GM18511 (cell line): Measurements from ENCODE around the gene FAM120A.

ENCODE experiments used
- ATAC-seq: cut with Tn5 transposase; IDR thresholded peaks from one replicate; pipeline ENCODE4 v1.9.1; 2021; ENCODE audit warnings: mild to moderate bottlenecking, moderate library complexity; ENCODE audit not compliant: unreplicated experiment

The FAM120A gene

DNA sequence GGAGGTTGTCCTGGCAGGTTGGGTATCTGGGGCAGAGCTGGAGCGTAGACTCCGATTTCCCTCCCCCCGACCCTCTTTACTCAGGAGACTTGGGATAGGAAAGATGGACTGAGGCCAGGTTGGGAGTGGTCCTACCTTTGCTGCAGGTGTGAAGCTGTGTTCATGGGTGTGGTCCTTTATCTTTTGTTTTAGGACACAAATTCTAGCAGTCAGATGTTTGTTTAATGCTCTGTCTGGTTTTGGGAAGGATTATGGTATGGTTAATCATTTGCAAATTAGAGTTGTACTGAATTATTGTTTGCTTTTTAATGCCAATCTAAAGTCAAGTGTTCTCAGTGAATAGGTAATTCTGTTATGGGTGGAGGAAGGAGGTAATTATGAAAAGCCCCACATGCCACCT is 16.0 kb downstream of the FAM120A start:
- no peak for ATAC-seq

DNA sequence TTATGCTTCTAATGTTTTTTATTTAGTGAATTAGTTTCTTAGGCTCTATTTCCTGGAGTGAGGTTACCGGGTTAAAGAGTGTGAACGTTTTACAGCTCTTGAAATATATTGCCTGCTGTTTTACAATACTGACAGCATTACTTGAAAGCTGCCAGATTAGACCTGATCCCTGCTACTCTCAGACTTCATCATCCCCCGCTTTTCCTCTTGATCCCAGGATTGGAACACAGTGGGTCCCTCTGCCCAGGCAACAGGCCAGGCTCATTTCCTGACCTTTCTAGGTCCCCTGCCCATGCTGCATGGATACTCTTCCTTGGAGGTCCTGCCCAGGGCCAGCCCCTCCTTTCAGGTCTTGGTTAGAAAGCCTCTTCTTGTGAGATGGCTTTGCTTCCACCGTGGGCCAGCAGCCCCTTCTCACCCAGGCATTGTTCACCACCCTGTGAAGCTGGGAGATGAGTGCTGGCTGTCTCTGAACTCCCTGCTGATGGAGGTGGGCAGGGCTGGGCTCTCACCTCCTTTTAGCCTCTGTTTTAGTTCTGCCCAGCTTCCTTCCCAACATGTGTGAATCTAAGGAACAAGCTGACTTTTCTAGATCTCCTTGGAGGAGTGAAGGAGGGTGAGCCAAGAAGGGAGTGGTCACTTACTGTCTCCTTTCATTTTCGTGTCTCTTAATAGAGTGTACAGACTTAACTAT is 17.4 kb downstream of the FAM120A start:
- ATAC-seq = no peak

DNA sequence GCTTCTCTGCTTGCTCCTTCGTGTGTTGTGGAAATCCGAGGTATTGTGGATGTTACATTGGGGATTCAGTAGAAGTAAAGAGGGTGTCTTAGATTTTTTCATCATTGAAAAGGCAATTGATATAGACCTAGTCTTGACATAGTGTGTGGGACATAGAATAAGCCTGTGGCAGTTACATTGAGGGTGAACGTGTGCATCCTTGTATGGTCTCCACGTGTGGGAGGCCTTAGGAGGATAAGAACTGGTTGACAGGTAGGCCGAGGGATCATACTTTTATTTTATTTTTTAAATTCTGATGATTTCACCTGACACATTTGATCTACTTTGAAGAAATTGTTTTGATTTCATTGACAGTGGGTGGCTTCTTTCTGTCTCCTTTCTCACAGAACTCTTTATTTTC is 18.9 kb downstream of the FAM120A start:
- ATAC-seq = no peak

DNA sequence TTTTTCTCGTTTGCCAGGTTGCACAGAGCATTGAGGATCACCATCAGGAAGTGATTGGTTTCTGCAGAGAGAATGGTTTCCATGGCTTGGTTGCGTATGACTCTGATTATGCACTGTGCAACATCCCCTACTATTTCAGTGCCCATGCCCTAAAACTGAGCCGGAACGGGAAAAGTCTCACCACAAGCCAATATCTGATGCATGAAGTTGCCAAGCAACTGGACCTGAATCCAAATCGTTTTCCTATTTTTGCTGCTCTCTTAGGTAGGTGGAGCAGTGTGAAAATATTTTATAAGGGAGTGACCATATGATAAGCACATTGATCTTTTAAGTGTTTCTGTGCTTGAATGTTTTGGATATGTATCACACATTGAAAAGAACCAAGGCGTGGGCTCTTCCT is 19.6 kb downstream of the FAM120A start:
- no peak for ATAC-seq

DNA sequence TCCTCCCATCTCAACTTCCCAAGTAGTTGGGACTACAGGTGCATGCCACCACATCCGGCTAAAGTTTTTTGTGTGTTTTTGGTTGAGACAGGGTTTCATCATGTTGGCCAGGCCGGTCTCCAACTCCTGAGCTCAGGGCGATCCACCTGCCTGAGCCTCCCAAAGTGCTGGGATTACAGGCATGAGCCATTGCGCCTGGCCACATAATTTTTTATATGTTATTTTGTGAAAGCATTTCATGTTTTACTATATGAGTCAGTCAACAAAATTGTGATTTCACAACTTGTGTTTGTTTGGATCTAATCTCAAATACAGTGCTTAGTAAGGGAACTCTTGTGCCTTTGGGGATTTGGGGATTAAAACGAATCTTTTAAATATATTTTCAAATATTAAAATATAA is 21.9 kb downstream of the FAM120A start:
- ATAC-seq = no peak

DNA sequence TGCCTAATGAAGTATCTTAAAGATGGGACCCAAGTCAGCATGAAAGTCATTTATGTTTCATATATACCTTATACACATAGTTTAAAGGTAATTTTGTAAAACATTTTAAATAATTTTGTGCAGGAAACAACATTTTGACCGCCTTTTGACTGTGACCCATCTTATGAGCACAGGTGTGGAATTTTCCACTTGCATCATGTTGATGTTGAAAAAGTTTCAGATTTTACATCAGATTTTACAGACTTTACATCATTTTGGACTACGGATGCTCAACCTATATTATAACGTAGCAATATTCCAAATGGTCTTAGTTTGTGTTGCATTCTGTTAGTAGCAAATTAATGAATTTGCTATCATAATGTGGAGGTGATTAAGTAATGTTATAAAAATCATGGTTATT is 23.6 kb downstream of the FAM120A start:
- no peak for ATAC-seq

DNA sequence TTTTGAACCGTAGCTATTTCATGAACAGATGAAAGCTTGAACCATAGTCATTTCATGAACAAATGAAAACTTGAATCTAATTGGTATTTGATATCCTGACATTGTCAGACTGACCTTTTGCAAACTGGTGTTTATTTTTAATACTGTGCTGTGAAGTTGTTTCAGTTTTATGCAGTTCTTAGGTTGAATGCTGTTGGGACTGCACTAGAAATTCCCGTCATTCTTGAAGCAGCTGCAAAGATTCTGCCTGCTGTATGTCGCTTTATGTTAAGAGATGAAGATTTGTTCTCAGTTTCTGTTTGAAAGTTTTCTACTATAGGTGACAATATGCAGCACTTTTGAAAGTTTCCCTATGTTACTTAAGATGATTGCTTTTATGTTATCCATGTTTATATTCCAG is 24.4 kb downstream of the FAM120A start:
- ATAC-seq = no peak

DNA sequence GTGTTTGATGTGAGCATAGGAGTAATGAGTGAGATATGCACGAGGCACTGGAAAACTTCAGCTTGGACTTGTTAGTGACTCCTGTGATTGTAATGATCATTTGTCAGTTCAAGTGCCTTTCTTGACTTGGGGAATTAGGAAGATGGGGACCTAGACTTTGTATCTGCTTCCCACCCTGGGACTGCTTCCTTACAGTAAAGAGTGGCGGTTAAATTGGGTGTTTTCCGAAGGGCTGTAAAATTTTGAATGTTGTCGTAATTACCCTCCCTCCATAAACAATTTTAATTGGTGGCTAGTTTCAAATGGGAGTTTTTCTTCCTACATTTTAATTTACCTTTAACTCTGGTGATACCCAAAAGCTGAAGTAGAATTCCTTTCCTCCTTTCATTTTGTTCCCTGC is 25.4 kb downstream of the FAM120A start:
- ATAC-seq = no peak

DNA sequence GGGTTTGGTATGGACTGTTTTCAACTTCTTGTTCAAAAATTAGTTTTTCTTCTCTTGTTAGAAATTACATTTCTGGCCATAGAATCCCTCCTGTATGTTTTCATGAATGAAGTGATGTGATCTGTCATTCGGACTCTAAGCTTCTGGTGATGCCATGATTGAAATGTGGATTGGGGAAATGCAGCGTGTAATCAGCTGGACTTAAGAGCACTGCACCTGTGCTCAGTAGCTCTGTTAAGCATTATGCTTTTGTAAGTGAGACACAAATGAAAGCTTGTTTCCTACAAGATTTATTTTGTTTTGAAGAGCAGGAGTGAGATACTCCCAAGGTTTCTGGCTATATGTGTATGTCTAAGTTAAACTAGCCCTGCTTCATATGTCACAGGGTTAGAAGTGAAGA is 25.9 kb downstream of the FAM120A start:
- no peak for ATAC-seq

DNA sequence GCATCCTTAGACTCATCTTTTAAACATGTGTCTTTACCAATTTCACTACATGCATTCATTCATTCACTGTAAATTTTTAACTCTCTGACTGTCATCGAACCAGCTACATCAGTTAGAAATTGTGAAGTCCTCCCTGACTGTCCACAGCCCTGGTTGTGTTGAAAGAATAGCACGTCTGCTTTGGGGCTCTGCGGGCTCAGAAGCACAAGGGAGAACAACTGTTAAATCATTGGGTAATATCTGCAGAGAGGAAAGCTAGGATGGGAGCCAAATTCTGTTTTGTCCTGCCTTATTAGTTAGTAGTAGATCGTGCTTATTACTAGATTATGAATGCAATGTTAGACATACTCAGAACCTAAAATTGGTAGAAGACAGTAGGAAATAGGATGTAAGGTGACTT is 28.2 kb downstream of the FAM120A start:
- no peak for ATAC-seq

DNA sequence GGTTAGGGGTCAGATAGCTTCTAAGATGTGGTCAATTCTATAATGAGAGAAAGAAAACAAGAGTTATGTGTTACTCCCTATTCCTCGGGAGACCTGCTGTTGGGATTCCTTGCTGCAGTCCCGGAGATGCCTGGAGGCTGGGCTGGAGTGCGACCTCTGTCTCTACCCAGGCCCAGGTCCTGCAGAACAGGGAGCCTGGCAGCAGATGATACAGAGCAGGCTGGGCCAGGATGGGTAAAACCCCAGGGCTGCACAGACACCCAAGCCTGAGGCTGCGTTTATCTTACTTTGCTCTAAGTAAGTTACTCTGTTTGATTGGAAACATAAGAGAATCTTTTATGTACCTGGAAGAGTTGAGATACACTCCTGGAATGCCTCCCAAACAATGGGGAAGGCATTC is 28.8 kb downstream of the FAM120A start:
- no peak for ATAC-seq

DNA sequence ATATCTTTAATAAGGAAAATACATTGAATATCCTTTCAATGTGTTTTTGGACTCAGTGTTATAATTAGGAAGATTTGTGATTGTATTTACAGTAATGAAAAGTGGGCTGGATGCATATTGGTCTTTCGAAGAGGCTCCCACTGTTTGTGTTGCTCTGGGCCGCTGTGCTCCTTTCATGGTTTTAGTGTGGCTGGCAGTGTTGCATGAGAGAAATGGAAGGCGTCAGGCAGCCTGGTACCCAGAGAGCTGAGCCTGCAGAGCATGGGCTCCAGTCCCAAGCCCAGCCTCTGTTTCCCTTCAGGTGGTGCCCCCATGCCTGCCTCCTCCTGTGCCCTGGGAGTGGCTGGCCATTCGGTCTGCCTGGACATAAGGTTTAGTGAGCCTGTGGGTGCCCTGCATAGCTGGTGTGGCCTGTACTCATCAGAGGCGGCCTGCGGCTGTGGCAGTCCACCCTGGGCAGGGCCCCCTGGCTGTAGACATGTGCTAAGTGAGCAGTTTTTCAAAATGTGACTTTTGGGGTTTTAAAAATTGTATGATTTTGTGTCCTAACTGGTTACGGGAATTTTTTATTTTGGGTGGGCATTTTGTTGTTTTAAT is 29.3 kb downstream of the FAM120A start:
- ATAC-seq = no peak

DNA sequence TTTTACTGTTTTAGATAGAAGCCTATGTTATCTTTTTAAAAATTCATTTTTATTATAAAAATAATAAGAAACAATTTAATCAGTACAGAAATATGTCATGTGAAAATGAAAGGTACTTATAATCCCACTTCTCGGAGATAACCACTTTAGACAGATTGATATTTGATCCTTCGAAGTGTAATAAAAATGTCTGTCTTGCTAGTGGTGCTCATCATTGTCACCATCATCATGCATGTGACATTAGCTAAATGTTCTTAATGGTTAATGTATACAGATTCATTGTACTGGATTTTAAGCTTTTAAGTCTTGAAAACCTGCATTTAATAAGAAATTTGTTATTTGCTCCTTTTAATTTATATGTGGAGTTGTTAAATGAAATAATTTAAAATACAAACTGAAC is 32.0 kb downstream of the FAM120A start:
- ATAC-seq = no peak

DNA sequence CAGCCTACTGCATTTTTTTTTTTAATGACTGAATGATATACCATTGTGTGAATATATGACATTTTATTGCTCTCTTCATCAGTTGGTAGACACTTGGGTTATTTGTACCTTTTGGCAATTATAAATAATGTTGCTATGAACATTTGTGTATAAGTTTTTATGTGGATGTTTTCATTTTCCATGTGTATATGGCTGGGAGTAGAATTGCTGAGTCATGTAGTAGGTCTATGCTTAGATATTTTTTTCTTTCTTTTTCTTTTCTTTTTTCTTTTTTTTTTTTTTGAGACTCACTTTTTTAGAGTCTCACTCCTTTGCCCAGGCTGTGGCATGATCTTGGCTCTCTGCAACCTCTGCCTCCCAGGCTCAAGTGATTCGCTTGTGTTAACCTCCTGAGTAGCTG is 34.8 kb downstream of the FAM120A start:
- no peak for ATAC-seq

DNA sequence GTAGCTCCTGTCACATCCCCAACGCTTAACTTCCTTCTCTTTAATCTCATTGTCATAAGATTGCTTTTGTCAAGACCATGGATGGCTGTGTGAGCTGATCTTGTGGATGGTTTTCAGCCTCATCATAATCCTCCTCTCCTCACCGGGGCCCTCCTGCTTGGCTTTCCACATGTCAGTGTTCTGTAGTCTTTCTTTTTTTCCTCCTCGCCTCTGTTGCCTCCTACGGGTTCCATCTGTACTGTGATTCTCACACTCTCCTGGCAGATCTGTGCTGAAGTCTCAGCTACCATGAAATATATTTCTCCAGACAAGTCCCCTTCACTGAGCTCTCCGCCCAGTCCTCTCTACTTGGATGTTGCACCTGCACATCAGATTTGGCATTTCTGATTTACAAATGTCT is 36.8 kb downstream of the FAM120A start:
- ATAC-seq = no peak

DNA sequence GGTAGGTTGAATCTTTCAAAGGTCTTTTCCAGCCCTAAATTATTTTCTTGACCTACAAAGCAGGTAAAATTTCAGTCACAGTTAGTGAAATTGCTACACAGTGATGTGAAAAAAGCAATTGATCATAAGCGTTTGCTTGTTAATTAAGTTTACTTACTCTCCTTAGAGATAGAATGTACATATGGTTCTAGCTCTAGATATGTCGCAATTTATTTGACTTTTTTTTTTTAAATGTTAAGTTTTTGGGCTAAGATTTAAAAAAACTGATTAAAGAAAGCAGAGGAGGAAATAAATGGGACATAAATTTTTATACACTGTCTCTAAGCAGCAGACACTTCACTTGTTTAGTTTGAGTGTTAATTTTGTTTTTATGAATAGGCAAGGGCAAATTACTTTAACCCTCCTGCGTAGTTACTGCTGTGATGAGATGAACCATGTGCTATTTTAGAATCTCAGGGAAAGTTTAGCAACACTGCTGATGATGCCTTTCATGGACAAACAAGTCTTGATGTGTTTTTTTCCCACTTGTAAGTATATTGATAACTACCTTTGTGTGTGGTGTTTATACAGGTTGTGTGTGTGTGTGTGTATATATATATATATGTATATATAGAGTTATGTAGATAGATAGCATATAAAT is 40.2 kb downstream of the FAM120A start:
- ATAC-seq = no peak

DNA sequence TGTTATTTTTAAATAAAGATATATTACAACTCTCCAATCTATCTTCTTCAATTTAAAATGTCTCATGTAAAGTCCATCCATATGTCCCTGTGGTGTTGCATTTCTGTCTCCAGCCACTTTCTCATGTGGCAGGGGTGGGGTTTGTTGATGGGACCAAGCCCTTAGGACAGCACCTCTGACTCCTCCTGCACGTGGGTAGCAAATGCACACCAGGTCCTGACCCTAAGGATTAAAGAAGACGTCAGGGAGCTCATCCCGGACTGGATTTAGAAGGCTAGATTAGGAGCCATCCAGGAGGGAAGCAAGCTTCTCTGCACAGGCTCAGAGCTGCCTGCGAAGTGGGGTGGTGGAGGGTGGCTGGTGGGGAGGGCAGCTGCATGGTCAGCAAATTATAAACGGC is 40.8 kb downstream of the FAM120A start:
- ATAC-seq = no peak

DNA sequence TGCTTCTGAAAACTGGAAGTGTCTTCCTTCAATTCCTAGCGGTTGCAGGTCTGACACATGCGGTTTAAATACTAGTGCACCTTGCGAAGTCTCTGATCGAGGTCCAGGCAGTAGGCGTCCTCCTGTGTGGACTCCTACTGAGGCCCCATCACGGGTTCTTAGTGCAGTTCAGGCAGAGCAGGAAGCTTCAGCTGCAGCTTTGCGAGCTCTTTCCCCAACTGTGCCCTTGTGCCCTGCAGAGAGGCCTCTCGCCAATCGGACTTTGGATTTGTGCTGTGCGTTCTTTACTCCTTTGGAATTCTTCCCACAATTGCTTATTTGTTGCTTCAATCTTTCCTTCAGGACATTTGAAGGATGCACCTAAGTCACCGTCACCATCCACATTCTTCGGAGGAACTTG is 42.5 kb downstream of the FAM120A start:
- ATAC-seq = no peak

DNA sequence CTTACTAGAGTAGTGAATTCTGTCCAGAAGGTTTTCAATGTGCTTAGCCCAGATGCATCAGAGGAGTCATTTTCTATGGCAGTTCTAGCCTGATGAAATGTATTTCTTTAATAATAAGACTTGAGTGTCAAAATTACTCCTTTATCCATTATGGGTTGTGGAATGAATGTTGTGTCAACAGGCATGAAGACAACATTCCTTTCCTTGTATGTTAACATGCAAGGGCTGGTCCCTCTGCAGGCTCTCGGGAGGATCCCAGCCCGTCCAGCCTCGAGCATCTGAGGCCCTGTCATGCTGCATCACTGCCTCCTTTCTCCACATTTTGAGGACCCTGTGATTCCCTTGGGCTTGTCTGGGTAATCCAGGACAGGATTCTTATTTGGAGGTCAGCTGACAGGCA is 44.8 kb downstream of the FAM120A start:
- ATAC-seq = no peak

DNA sequence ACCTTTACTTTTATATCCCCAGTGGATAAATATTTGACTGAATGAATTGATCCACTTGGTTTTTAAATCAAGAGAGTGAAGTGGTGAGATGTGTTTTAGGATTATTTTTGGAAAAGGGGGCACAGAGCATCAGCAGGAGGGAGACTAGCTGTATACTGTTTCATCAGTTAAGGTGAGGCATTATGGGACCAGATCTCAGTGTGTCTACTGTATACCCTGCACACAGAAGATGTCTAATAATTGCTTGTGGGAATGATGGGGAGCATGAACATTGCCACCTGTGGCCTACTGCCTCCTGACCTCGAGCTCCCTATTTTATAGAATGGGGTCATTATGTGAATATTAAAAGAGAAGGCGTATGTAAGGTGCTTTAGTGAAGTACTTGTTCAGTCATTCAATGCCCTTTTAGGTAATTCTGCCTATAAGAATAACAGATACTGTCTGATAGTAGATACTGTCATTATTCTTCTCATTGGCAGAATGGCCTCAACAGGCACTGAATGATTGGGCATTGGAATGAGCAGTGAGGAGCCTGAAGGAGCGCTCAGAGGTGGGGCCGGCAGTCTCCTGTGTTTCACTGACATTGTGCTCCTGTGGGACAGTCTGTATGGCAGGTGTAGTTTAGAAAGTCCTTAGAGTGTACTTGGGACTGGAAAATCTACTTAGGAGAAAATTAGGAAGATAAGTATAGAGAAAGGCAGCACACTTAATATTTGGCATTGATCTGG is 49.2 kb downstream of the FAM120A start:
- ATAC-seq = no peak

DNA sequence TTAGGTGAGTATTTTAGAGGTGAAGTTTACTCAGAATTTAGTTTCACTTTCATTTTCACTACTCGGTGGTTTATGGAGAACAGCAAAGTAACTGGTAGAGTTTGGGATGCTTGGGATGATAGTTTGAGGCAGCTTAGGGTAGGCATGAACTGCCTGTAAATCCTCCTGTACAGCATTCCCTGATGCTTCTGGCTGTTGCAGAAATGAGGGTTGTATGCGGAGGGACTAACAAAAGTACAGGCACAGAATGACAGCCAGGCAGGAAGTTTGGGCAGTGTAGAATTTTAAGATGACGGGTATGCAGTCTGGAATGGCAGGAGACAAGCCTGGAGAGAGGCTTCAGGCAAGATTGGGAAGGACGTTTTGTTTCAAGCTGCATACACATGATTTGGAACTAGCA is 49.9 kb downstream of the FAM120A start:
- no peak for ATAC-seq

DNA sequence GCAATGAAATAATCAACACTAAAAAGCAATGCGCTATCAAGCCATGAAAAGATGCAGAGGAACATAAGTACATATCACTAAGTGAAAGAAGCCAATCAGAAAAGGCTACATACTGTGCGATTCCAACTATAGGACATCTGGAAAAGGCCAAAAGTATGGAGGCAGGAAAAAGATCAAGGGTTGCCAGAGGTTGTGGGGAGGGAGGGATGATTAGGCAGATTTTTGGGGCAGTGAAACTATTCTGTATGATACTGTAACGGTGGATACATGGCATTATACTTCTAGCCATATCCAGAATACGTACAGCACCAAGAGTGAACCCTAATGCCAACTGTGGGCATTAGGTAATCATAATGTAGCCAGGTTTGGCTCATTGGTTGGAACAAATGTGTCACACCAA is 51.9 kb downstream of the FAM120A start:
- ATAC-seq = no peak
